ENCODE data around the gene CSE1L. TPM values are rescaled to one million over a fixed set of nuclear protein-coding genes. Genes with fewer than 3 reads are reported as not detected.
"Not testable (repeated sequence)": the region's sequence is repeated elsewhere in the genome, so short reads cannot be mapped to it uniquely, and the experiment has no call there.

Gene CSE1L
- total RNA-seq, 1 experiment from 2014 or later, result 158 TPM

DNA sequence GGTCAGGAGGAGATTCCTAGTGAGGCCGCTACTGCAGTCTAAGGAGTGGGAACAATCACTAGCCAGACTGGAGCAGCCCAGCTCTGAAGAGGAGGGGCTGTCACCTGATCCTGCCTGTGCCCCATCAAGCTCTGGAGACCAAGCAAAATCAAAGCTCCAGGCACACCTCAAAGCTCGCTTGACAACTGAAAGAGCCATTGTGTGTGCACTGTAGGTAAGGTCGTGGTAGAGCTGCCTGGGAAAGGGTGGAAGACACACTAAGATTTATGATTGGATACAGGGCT lies 58.2 kb downstream of the CSE1L start:
- TF ChIP-seq, protein P1, sequence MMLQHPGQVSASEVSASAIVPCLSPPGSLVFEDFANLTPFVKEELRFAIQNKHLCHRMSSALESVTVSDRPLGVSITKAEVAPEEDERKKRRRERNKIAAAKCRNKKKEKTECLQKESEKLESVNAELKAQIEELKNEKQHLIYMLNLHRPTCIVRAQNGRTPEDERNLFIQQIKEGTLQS (IDR thresholded peaks at IDR 0.05), result no peak
- no peak for TF ChIP-seq SRF (IDR thresholded peaks at IDR 0.05; ENCODE audit: low read depth)
- TF ChIP-seq, protein P2, sequence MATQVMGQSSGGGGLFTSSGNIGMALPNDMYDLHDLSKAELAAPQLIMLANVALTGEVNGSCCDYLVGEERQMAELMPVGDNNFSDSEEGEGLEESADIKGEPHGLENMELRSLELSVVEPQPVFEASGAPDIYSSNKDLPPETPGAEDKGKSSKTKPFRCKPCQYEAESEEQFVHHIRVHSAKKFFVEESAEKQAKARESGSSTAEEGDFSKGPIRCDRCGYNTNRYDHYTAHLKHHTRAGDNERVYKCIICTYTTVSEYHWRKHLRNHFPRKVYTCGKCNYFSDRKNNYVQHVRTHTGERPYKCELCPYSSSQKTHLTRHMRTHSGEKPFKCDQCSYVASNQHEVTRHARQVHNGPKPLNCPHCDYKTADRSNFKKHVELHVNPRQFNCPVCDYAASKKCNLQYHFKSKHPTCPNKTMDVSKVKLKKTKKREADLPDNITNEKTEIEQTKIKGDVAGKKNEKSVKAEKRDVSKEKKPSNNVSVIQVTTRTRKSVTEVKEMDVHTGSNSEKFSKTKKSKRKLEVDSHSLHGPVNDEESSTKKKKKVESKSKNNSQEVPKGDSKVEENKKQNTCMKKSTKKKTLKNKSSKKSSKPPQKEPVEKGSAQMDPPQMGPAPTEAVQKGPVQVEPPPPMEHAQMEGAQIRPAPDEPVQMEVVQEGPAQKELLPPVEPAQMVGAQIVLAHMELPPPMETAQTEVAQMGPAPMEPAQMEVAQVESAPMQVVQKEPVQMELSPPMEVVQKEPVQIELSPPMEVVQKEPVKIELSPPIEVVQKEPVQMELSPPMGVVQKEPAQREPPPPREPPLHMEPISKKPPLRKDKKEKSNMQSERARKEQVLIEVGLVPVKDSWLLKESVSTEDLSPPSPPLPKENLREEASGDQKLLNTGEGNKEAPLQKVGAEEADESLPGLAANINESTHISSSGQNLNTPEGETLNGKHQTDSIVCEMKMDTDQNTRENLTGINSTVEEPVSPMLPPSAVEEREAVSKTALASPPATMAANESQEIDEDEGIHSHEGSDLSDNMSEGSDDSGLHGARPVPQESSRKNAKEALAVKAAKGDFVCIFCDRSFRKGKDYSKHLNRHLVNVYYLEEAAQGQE (IDR thresholded peaks at IDR 0.05; ENCODE audit: low read depth), result no peak
- no peak for TF ChIP-seq EZH2phosphoT487 (IDR thresholded peaks at IDR 0.05; ENCODE audit: borderline replicate concordance)
- no peak for TF ChIP-seq EZH2 (IDR thresholded peaks at IDR 0.05)
- no peak for TF ChIP-seq ZNF274 (IDR thresholded peaks at IDR 0.05; ENCODE audit: low read depth, low read length)
- TF ChIP-seq, protein P3, sequence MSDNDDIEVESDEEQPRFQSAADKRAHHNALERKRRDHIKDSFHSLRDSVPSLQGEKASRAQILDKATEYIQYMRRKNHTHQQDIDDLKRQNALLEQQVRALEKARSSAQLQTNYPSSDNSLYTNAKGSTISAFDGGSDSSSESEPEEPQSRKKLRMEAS (IDR thresholded peaks at IDR 0.05), result no peak
- TF ChIP-seq TCF7L2 (IDR thresholded peaks at IDR 0.05; ENCODE audit: borderline replicate concordance, extremely low read depth, insufficient read depth, insufficient read length), result no peak
- H3K9me2 ChIP-seq (ENCODE audit: insufficient read depth), result no peaks in the 10 kb centered on the region
- no peak overlapping the region for H3K4me3 ChIP-seq (replicated peaks in 1 of 2; ENCODE audit: low read depth in 1 of 2, low read length in 2 of 2)
- no peak overlapping the region for H3K27ac ChIP-seq (ENCODE audit: low read depth, low read length)
- ChIA-PET POLR2A (no interaction called here), CTCF (no interaction called here), RAD21 (ENCODE audit: low non-redundant PET in 1 of 2, low total read pairs in 2 of 2, uncharacterized antibody in 2 of 2, unreplicated experiment in 2 of 2) (no interaction called here)
- no peak overlapping the region for H3K4me2 ChIP-seq (ENCODE audit: low read length)
- H3K9me3 ChIP-seq (ENCODE audit: control insufficient read depth in 1 of 2, insufficient read depth in 1 of 2, low read depth in 1 of 2, low read length in 2 of 2), result no peaks in the 10 kb centered on the region
- no peaks in the 10 kb centered on the region for H3K27me3 ChIP-seq (ENCODE audit: insufficient read depth, low read length)
- no TSS peak for BruUV-seq (replicated peaks)
- no peaks in the 10 kb centered on the region for H3K4me1 ChIP-seq (ENCODE audit: control insufficient read depth in 1 of 2, insufficient read depth in 2 of 2, low read length in 2 of 2)
- peaks cover 19 to 33% of the 10 kb centered on the region in 2 experiments; a peak in 3 of 4 replicates for H3K36me3 ChIP-seq (ENCODE audit: control insufficient read depth in 1 of 2, insufficient read depth in 2 of 2, low read length in 2 of 2)
- H4K20me1 ChIP-seq (ENCODE audit: insufficient read depth), result peaks cover 18% of the 10 kb centered on the region; the same call in 1 of the 2 replicates
- H2AFZ ChIP-seq (ENCODE audit: low read depth, low read length, poor library complexity, severe bottlenecking), result no peak overlapping the region
- ATAC-seq, result peak; percentile 31
- DNase-seq (ENCODE audit: low read depth, low spot score), result no peak
- H3K79me2 ChIP-seq (ENCODE audit: insufficient read depth, low read length), result peaks cover 14% of the 10 kb centered on the region
- intact Hi-C loops (cut with micrococcal nuclease), result no loop called here
- H3K9ac ChIP-seq (ENCODE audit: low read length), result no peak overlapping the region

DNA sequence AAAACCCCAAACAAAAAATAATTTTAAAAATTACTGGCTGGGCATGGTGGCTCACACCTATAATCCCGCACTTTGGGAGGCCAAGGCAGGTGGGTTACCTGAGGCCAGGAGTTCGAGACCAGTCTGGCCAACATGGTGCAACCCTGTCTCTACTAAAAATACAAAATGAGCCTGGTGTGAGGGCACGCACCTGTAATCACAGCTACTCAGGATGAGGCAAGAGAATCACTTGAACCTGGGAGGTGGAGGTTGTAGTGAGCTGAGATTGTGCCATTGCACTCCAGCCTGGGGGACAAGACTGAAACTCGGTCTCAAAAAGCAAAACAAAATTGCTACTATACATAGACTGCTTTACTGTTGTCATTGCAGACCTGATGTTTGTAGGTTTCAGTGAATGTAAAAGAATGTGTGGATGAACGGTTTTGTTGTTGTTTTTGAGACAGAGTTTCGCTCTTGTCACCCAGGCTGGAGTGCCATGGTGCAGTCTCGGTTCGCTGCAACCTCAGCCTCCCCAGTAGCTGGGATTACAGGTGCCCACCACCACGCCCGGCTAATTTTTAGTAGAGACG lies 59.0 kb downstream of the CSE1L start:
- H2AFZ ChIP-seq (ENCODE audit: low read depth, low read length, poor library complexity, severe bottlenecking); H3K27me3 ChIP-seq (ENCODE audit: insufficient read depth, low read length); DNase-seq (ENCODE audit: low read depth, low spot score); H3K4me2 ChIP-seq (ENCODE audit: low read length); POLR2A ChIA-PET; H3K9ac ChIP-seq (ENCODE audit: low read length); RAD21 ChIA-PET (ENCODE audit: low non-redundant PET in 1 of 2, low total read pairs in 2 of 2, uncharacterized antibody in 2 of 2, unreplicated experiment in 2 of 2); ATAC-seq; H3K27ac ChIP-seq (ENCODE audit: low read depth, low read length); CTCF ChIA-PET; BruUV-seq (replicated peaks); H3K4me1 ChIP-seq (ENCODE audit: control insufficient read depth in 1 of 2, insufficient read depth in 2 of 2, low read length in 2 of 2); H3K9me3 ChIP-seq (ENCODE audit: control insufficient read depth in 1 of 2, insufficient read depth in 1 of 2, low read depth in 1 of 2, low read length in 2 of 2); H3K9me2 ChIP-seq (ENCODE audit: insufficient read depth); intact Hi-C loops (cut with micrococcal nuclease); H3K4me3 ChIP-seq (replicated peaks in 1 of 2; ENCODE audit: low read depth in 1 of 2, low read length in 2 of 2): not testable (repeated sequence)
- Histone ChIP-seq H3K79me2 (ENCODE audit: insufficient read depth, low read length) (peaks cover 10% of the 10 kb centered on the region), H3K36me3 (ENCODE audit: control insufficient read depth in 1 of 2, insufficient read depth in 2 of 2, low read length in 2 of 2) (peaks cover 15 to 33% of the 10 kb centered on the region in 2 experiments; a peak in 3 of 4 replicates), H4K20me1 (ENCODE audit: insufficient read depth) (peaks cover 18% of the 10 kb centered on the region; the same call in 1 of the 2 replicates)
